Stimulated activated CD4-positive, alpha-beta T cell treated with anti-CD3 and anti-CD28 coated beads, Interleukin-12 subunit alpha, Interleukin-12 subunit beta, amount 100 ng/mL, for 48 hours (primary cell): ENCODE measurements around the gene C14orf180.

Experiments
- DNase-seq, 3 donors: peaks; one replicate each; pipeline ENCODE4 v3.0.0-alpha.2; 2020; ENCODE audit warnings: low read depth in 2 of 3, low spot score in 1 of 3

C14orf180 gene

GRCh38 chr14:104592292-104592672 is 12.7 kb downstream of the C14orf180 start:
- no peak for DNase-seq

GRCh38 chr14:104592785-104593184 is 13.2 kb downstream of the C14orf180 start:
- DNase-seq: no peak

GRCh38 chr14:104593241-104593701 is 13.7 kb downstream of the C14orf180 start:
- DNase-seq: no peak

- DNase-seq: no peak
Measured at GRCh38 chr14:104593710-104594136, 14.2 kb downstream of the C14orf180 start.

- DNase-seq: no peak
Measured at GRCh38 chr14:104594310-104595046, 14.9 kb downstream of the C14orf180 start.

GRCh38 chr14:104595116-104595675 is 15.6 kb downstream of the C14orf180 start:
- DNase-seq: no peak

GRCh38 chr14:104595911-104596450 is 16.4 kb downstream of the C14orf180 start:
- DNase-seq: no peak

- DNase-seq: no peak
Measured at GRCh38 chr14:104596451-104596918, 16.9 kb downstream of the C14orf180 start.

GRCh38 chr14:104596927-104597351 is 17.4 kb downstream of the C14orf180 start:
- no peak for DNase-seq

GRCh38 chr14:104597576-104597975 is 18.0 kb downstream of the C14orf180 start:
- no peak for DNase-seq

GRCh38 chr14:104598039-104598909 is 18.7 kb downstream of the C14orf180 start:
- no peak for DNase-seq

GRCh38 chr14:104598910-104599273 is 19.3 kb downstream of the C14orf180 start:
- DNase-seq: no peak

- no peak for DNase-seq
Measured at GRCh38 chr14:104599446-104599845, 19.9 kb downstream of the C14orf180 start.

GRCh38 chr14:104600141-104600643 is 20.6 kb downstream of the C14orf180 start:
- DNase-seq: no peak

GRCh38 chr14:104600805-104601204 is 21.2 kb downstream of the C14orf180 start:
- DNase-seq: no peak

- no peak for DNase-seq
Measured at GRCh38 chr14:104601786-104602185, 22.2 kb downstream of the C14orf180 start.

- no peak for DNase-seq
Measured at GRCh38 chr14:104602315-104602932, 22.9 kb downstream of the C14orf180 start.

GRCh38 chr14:104602933-104603325 is 23.4 kb downstream of the C14orf180 start:
- no peak for DNase-seq

- DNase-seq: no peak
Measured at GRCh38 chr14:104603711-104604401, 24.3 kb downstream of the C14orf180 start.
